Activated T-cell treated with anti-CD3 and anti-CD28 coated beads, Interleukin-2, amount 50 U/mL, for 4 hours (primary cell): Measurements from ENCODE around the gene CA12. TPM values are rescaled to one million over a fixed set of nuclear protein-coding genes. Genes with fewer than 3 reads are reported as not detected.

Experiments
- ATAC-seq, 2 donors: fragments of 200-7000 bp; cut with Tn5 transposase; one replicate each; pipeline ENCODE4 v1.10.0; 2021
- DNase-seq: peaks from one replicate; pipeline ENCODE4 v3.0.0-alpha.2; 2020
- H3K27me3 Mint-ChIP-seq: one replicate; pipeline ENCODE4 v1.8.0; 2021; ENCODE audit warnings: low read depth, mixed read lengths
- H3K36me3 Mint-ChIP-seq: one replicate; pipeline ENCODE4 v1.8.0; 2022; ENCODE audit warnings: mixed read lengths; ENCODE audit not compliant: insufficient read depth
- H3K4me1 Mint-ChIP-seq: one replicate; pipeline ENCODE4 v1.8.0; 2021; ENCODE audit warnings: low read depth, mixed read lengths
- H3K4me3 Mint-ChIP-seq: one replicate; pipeline ENCODE4 v1.8.0; 2021; ENCODE audit warnings: mild to moderate bottlenecking, moderate library complexity, mixed read lengths
- H3K9me3 Mint-ChIP-seq: one replicate; pipeline ENCODE4 v1.8.0; 2021; ENCODE audit warnings: mixed read lengths
- total RNA-seq, 3 donors: library from RNA; stranded (reverse); gene quantifications; one replicate each; pipeline ENCODE4 v1.2.1, GENCODE V29; 2021

The CA12 gene
- total RNA-seq, 3 donors from 2014 or later = 0.08 to 0.15 (median 0.14) TPM

DNA sequence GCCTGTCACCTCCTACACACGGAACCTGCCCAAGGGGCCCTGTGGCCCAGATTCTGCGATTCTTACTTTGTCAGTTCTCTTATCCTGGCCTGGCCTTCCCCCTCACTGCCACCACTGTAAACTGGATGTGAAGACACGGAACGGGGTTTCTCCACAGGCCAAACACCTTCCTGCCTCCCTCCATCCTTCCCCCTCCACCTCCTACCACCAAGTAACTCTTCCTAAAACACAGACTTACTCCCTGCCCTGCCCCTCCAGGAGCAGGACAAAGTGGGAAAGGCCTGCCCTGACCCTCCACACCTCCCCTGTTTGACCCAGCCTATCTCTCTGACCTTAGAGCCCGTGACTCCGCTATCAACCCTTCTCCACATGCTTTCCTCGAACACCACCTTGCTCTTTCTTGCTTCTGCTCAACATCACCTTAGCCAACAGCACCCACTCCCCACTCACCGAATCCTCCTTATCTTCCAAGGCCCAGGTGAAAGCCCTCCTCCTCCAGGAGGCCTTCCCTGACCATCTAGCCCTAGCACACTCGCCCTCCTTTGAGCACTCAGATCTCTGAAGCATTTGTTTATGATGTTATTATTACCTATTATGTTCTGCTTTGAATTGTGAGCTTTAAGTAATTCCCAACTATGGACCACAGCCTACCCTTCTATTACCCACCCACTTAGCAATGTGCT, 7.6 kb downstream of the CA12 start:
- DNase-seq (no peak), ATAC-seq (no peak)
- H3K4me1 Mint-ChIP-seq = peaks cover 12% of the 10 kb centered on the region

DNA sequence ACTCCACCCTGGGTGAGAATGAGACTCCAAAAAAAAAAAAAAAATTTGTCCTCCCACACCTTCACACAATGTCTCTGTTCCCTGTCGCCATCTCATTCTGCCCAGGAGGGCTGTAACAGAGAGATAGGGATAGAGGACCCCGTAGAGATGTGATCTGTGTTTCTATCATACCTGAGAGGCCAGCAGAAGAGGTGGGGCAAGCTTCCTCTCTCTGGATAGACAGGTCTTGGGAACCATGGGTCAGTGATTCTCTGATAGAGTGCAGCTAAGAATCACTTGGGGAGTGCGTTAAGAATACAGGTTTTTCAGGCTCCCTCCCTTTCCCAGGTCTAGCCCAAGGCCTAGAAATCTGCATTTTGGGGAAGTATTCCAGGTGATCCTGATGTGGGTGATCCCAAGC, 8.3 kb downstream of the CA12 start:
- Mint-ChIP-seq H3K27me3 (peaks cover 12% of the 10 kb centered on the region), H3K4me1 (peaks cover 12% of the 10 kb centered on the region), H3K9me3 (no peaks in the 10 kb centered on the region), H3K36me3 (no peaks in the 10 kb centered on the region), H3K4me3 (no peak overlapping the region)
- ATAC-seq (no peak), DNase-seq (no peak)

More for the DNA sequence above, 7.6 kb downstream of the CA12 start:
- Mint-ChIP-seq H3K4me3 (no peak overlapping the region), H3K27me3 (peaks cover 12% of the 10 kb centered on the region), H3K36me3 (no peaks in the 10 kb centered on the region), H3K9me3 (no peaks in the 10 kb centered on the region)

DNA sequence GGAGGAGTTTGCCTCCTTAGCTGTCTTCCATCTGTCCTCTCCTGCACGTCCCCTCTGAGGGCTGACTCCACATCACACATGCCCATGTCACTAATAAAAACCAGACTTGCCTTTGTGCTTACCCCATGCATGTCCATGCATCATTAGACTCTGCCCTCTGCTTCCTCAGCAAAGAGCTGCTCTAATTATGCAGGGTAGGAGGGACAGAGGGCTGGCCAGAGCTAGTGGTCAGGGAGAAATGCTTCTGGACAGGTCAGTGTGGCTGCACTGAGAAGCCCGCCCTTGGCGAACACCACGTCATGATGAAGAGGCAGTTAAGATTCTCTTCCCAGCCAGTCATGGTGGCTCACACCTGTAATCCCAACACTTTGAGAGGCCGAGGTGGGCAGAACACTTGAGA, 8.9 kb downstream of the CA12 start:
- DNase-seq = no peak

DNA sequence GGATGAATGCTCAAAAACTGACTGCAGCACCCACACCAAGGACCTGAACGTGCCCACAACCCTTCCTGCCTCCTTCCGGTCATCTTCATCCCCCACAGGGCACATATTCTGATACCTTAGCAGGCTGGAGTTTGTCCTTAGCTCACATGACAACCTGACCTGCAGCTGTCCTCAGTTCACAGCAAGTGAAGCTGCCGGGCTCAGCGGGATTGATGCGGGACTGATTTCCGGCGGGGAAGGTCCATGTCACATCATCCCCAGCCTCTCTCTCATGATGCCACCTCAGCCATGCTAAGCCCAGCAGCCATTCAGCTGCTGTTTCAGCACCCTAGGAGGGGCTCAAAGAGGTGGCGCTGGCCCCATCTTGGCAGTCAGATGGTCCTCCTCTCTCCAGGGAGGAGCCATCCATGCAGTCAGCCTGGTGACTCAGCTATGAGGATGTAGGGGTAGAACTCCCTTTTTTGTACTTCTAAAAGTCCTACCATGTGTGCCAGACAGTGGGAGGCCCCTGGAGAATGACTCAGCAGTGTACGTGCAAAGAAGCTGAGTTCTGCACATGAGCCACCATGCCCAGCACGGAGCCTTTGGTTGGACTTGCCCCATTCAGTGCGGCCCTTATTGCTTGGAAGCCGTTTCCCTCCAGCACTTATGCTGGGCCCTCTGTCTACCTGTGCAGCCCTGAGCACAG, 9.5 kb downstream of the CA12 start:
- Mint-ChIP-seq H3K36me3 (no peaks in the 10 kb centered on the region), H3K4me1 (peaks cover 12% of the 10 kb centered on the region), H3K27me3 (peaks cover 7% of the 10 kb centered on the region), H3K9me3 (no peaks in the 10 kb centered on the region), H3K4me3 (no peak overlapping the region)
- DNase-seq = no peak
- peak; percentile 69 to 79 for ATAC-seq

More for the DNA sequence above, 8.9 kb downstream of the CA12 start:
- no peak overlapping the region for H3K4me3 Mint-ChIP-seq
- H3K4me1 Mint-ChIP-seq = peaks cover 12% of the 10 kb centered on the region
- no peaks in the 10 kb centered on the region for H3K36me3 Mint-ChIP-seq
- H3K27me3 Mint-ChIP-seq = peaks cover 9% of the 10 kb centered on the region
- H3K9me3 Mint-ChIP-seq = no peaks in the 10 kb centered on the region
- ATAC-seq = no peak

DNA sequence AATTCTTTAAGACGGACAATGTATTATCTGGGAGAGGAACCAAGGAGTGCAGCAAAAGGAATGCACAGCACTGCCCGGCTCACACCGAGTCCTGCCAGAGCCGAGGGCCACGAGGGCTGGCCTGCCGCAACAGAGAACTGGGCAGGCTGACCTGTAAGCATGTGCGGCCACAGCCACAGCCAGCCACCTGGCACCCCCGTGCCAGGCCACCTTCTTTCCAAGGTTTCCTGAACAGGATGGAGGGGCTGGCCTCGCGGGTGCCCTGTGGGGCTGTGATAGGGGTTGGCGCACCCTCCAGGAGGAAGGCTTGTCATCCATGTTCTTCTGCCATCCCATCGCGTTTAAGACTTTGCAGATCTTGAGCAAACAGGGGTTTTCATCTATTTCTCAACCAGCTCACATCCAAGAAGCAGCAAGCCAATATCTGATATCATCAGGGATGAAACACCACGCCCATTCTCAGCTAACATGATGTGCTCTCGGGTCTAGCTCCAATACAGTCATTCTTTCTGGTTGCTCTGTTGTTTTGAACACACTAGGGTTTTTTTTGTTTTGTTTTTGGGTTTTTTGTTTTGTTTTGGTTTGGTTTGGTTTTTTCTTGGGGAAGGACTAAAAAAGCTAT, 10.2 kb downstream of the CA12 start:
- peaks cover 12% of the 10 kb centered on the region for H3K4me1 Mint-ChIP-seq
- no peaks in the 10 kb centered on the region for H3K36me3 Mint-ChIP-seq
- no peak overlapping the region for H3K4me3 Mint-ChIP-seq
- H3K27me3 Mint-ChIP-seq = peaks cover 2% of the 10 kb centered on the region
- ATAC-seq = no peak
- H3K9me3 Mint-ChIP-seq = no peaks in the 10 kb centered on the region
- DNase-seq = no peak

DNA sequence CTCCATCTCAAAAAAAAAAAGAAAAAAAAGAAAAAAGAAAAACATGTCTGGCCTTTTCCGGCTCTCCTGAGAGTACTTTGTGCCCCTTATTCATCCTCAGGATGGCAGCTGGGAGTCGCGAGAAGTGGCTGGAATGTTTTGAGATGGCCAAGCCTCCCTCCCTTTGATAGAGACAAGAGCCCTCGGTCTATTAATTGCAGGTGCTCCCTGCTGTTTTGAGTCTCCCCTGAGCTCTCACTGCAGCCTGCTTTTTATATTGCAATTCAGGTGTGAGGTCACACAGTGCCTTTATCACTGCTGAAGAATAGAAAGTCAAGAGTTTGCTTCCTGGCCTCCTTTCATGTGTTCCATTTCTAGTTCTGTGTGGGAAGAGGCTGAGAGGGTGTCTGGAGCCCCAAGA, 10.9 kb downstream of the CA12 start:
- ATAC-seq (no peak), DNase-seq (no peak)
- Mint-ChIP-seq H3K27me3 (peaks cover 2% of the 10 kb centered on the region), H3K4me3 (no peak overlapping the region), H3K36me3 (no peaks in the 10 kb centered on the region), H3K4me1 (peaks cover 10% of the 10 kb centered on the region), H3K9me3 (no peaks in the 10 kb centered on the region)

DNA sequence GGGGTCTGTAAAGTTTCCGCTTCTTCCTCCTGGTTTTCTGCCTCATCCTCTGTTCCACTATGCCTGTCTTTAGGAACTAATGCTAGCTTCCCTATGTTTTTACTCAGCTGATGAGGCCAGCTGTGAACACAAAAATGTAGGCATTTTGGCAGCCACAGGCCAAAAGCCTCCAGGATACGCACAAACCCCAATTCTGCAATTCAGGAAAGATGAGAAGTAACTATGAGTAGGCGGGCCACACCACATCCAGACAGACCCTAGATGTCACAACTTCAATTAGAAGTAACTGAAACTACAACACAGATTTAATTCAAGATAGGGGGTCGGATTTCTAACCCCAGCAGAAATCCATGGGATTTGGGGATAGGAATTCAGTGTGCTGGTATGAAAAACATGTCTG, 11.9 kb downstream of the CA12 start:
- no peak for ATAC-seq
- no peaks in the 10 kb centered on the region for H3K36me3 Mint-ChIP-seq
- H3K4me3 Mint-ChIP-seq = no peak overlapping the region
- peaks cover 2% of the 10 kb centered on the region for H3K4me1 Mint-ChIP-seq
- H3K9me3 Mint-ChIP-seq = no peaks in the 10 kb centered on the region
- DNase-seq = no peak
- H3K27me3 Mint-ChIP-seq = peaks cover 2% of the 10 kb centered on the region

DNA sequence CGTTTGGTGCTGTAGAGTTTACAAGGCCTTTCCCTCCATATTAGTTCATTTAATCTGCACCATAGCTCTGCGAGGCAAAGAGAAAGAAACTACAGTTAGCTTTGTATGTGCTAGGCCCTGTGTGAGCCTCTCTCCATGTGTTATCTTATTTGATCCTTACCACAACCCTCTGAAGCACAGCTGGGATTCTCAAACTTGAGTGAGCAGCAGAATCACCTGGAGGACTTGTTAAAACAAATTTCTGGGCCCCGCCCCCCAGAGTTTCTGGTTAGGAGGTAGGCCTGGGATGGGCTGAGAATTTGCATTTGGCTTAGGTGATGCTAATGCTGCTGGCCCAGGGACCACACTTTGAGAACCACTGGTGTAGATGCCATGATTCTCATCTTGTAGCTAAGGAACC, 12.3 kb downstream of the CA12 start:
- H3K9me3 Mint-ChIP-seq = no peaks in the 10 kb centered on the region
- H3K4me1 Mint-ChIP-seq = no peaks in the 10 kb centered on the region
- no peaks in the 10 kb centered on the region for H3K36me3 Mint-ChIP-seq

DNA sequence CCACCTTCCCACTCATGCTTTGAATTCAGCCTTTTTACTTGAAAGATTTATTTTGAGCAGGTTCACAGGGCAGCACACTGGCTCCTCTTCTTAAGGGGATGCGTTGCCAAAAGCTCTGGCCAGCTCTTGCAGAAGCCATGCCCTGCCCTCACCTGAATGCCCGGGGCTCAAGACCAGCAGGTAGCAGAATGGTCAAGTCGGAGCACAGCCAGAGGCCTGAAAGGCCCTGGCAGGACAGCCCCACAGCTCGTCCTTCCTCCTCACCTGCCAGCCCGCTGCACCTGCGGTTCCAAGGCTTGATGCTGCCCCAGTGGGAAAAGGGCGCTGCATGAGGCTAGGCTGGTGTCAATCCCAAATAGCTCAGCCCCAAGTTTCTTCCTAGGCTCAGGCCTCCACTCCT, 13.1 kb downstream of the CA12 start:
- H3K36me3 Mint-ChIP-seq = no peaks in the 10 kb centered on the region
- DNase-seq = no peak
- no peaks in the 10 kb centered on the region for H3K4me1 Mint-ChIP-seq
- H3K4me3 Mint-ChIP-seq = no peak overlapping the region
- no peak for ATAC-seq
- H3K9me3 Mint-ChIP-seq = no peaks in the 10 kb centered on the region
- no peaks in the 10 kb centered on the region for H3K27me3 Mint-ChIP-seq

More for the DNA sequence above, 12.3 kb downstream of the CA12 start:
- H3K4me3 Mint-ChIP-seq = no peak overlapping the region
- H3K27me3 Mint-ChIP-seq = peaks cover 2% of the 10 kb centered on the region
- no peak for DNase-seq
- no peak for ATAC-seq

DNA sequence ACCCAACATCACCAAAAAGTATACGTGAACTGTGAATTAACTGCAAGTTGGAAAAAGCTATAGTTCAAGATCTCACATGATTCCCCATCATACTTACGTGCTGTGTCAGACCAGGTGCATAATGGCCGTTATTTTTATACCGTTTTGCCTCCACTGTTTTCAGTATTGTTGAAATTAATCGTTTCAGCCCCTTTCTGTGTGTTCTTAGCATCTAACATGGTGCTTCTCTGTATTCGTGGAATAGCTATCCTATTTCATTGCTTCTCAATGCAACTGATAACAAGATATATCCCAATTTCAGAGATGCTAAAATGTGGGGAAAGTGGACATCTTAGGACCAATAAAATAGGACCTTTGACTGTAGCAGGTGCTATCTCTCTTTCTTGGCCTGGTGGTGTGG, 13.7 kb downstream of the CA12 start:
- no peak for ATAC-seq
- H3K4me1 Mint-ChIP-seq = no peaks in the 10 kb centered on the region
- H3K36me3 Mint-ChIP-seq = no peaks in the 10 kb centered on the region
- H3K27me3 Mint-ChIP-seq = no peaks in the 10 kb centered on the region
- no peak overlapping the region for H3K4me3 Mint-ChIP-seq
- H3K9me3 Mint-ChIP-seq = no peaks in the 10 kb centered on the region
- DNase-seq = no peak

DNA sequence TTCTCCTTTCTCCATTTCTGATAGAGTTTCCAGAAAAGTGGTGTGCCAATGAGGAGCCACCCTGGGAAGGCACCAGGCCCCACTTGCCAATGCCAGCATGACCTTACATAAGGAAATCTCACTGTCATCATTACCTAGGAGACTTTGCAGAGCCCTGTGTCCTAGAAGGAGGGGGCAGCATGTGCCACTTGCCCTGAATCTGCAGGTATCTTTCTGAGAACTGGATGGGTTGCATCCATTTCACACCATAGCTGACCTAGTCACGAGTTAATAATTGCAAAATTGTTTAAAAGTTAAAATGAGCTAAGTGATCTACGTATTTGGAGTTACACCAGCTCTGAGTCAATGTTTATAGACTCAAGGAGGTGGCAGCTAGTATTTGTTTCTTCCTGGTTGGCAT, 14.3 kb downstream of the CA12 start:
- Mint-ChIP-seq H3K4me1 (no peaks in the 10 kb centered on the region), H3K4me3 (no peak overlapping the region), H3K27me3 (no peaks in the 10 kb centered on the region), H3K9me3 (no peaks in the 10 kb centered on the region), H3K36me3 (no peaks in the 10 kb centered on the region)
- DNase-seq = no peak
- ATAC-seq = no peak

DNA sequence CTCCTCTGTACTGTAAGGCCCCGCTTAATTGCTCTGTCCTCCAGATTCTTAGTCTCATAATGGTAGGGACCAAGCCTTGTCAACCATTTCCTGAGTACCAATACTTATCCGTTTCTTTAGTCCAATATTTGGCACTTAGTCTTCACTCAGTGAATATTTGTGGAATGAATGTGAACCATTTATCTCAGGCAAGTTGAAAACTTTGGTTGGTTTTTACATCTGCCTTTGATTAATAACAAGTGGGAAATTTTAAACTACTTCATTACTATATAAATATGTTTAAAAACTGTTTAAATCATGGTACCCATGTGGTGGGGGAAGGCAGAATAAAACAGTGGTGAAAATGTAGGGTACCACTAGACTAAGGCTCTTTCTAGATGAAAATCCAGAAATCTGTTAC, 15.2 kb downstream of the CA12 start:
- H3K36me3 Mint-ChIP-seq = no peaks in the 10 kb centered on the region
- no peak for ATAC-seq

DNA sequence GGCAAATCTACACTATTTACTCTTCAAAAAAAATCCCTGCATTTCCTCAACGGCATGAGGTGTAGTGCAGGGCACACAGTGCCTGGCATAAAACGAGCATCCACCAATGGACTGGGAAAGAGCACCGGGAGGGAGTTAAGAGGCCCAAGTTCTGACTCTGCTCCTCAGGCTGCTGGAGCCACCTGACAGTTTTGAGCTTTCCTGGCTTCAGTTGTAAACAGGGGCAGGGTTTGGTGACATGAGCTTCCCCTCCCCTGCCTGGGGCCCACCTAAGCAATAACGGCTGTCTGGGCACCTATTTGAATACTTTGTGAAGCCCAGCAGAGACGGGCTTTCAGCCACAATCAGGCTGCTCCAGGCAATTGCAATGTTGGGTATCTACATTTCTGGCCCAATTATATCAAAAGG, 16.4 kb downstream of the CA12 start:
- H3K4me1 Mint-ChIP-seq = no peaks in the 10 kb centered on the region
- no peak overlapping the region for H3K4me3 Mint-ChIP-seq
- H3K9me3 Mint-ChIP-seq = no peaks in the 10 kb centered on the region
- no peaks in the 10 kb centered on the region for H3K36me3 Mint-ChIP-seq
- peaks cover 3% of the 10 kb centered on the region for H3K27me3 Mint-ChIP-seq
- DNase-seq (no peak), ATAC-seq (no peak)

More for the DNA sequence above, 15.2 kb downstream of the CA12 start:
- Mint-ChIP-seq H3K9me3 (no peaks in the 10 kb centered on the region), H3K4me1 (no peaks in the 10 kb centered on the region), H3K27me3 (peaks cover 2% of the 10 kb centered on the region), H3K4me3 (no peak overlapping the region)
- DNase-seq = no peak

DNA sequence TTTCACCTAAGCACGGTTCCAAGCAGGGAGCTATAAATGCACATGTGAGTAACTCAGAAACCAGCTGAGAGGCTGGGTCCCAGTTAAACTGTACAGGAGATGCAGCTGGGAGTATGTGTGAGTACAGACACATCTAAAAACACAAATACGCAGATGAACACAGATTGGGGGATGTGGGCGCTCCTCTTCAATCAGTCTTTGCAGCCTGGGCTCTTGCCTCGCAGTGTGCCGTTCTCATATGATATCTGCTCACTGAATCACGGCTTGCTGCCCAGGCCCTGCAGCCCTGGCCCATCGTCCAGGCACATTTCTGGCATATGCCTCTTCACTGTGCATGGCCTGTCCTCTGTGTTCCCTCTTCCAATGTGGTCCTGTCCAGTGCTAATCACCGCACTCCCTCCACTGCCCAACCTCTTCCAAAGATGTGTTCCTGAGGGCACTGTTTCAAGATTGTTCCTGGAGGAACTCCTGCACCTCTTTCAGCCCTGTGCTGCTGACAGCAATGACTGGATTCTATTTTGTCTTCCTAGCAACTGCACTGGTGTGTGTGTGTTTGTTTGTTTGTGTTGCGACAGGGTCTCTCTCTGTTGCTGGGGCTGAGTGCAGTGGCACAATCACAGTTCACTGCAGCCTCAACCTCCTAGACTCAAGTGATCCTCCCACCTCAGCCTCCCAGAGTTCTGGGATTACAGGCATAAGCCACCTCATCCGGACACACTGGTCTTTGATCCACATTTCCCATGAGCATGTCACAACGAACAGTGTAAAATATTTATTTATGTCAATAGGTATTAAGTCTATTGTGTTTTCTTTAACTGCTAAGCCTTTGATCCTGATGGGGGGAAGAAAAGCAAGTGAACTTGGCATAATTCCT, 17.0 kb downstream of the CA12 start:
- Mint-ChIP-seq H3K27me3 (peaks cover 5% of the 10 kb centered on the region), H3K36me3 (no peaks in the 10 kb centered on the region), H3K9me3 (no peaks in the 10 kb centered on the region), H3K4me1 (no peaks in the 10 kb centered on the region), H3K4me3 (no peak overlapping the region)
- DNase-seq (no peak), ATAC-seq (no peak)
